Gastrocnemius medialis (tissue), 4 donors: ENCODE data around the gene TRAF3IP3. TPM values are rescaled to one million over a fixed set of nuclear protein-coding genes. Genes with fewer than 3 reads are reported as not detected.

ENCODE experiments used
- ATAC-seq, 2 donors: fragments of 150-250 bp; one replicate each; pipeline ENCODE4 v1.9.1; 2016
- DNase-seq, 2 donors: peaks; one replicate each; pipeline ENCODE4 v3.0.0-alpha.2; 2019
- H3K27ac ChIP-seq, 4 donors: fragments of 200-600 bp; sonication (generic); 1 replicate in 1 of 4; 2 replicates in 3 of 4; pipeline ENCODE4 v1.5.1; 2016 to 2018; ENCODE audit warnings: mild to moderate bottlenecking in 2 of 4, moderate library complexity in 1 of 4
- H3K27me3 ChIP-seq, 3 donors: fragments of 200-600 bp; sonication (generic) in 2 of 3; 1 replicate in 1 of 3; 2 replicates in 2 of 3; pipeline versions ENCODE4 v1.5.1 to v1.6.0; 2016 to 2019; ENCODE audit warnings: mild to moderate bottlenecking in 1 of 3, moderate library complexity in 1 of 3
- H3K36me3 ChIP-seq, 2 donors: fragments of 200-600 bp; sonication (generic) in 1 of 2; one replicate each; pipeline ENCODE4 v1.5.1; 2017 to 2018
- H3K4me1 ChIP-seq, 2 donors: fragments of 200-600 bp; sonication (generic) in 1 of 2; one replicate each; pipeline ENCODE4 v1.5.1; 2016 to 2017; ENCODE audit warnings: mild to moderate bottlenecking in 2 of 2
- H3K4me3 ChIP-seq, 4 donors: fragments of 200-600 bp; sonication (generic) in 3 of 4; 1 replicate in 1 of 4; 2 replicates in 3 of 4; pipeline ENCODE4 v1.5.1; 2016 to 2019; ENCODE audit warnings: mild to moderate bottlenecking in 2 of 4
- H3K9me3 ChIP-seq, 3 donors: fragments of 200-600 bp; sonication (generic) in 2 of 3; 1 replicate in 1 of 3; 2 replicates in 2 of 3; pipeline ENCODE4 v1.5.1; 2016 to 2019
- CTCF ChIP-seq, 5 experiments: fragments of 450-650 bp in 3 of 5; fragments of 200-600 bp in 2 of 5; sonication (generic) in 2 of 5; IDR thresholded peaks in 4 of 5; conservative IDR thresholded peaks in 1 of 5; 1 replicate in 4 of 5; 2 replicates in 1 of 5; pipeline ENCODE4 v1.5.1; 2016 to 2019; ENCODE audit warnings: antibody characterized with exemption in 5 of 5, mild to moderate bottlenecking in 3 of 5, moderate library complexity in 3 of 5
- POLR2A ChIP-seq, 2 donors: fragments of 450-650 bp; IDR thresholded peaks; one replicate each; pipeline ENCODE4 v1.6.1; 2017; ENCODE audit warnings: antibody characterized with exemption in 2 of 2, mild to moderate bottlenecking in 2 of 2, moderate library complexity in 2 of 2
- in situ Hi-C, 4 donors: fragments of 200-750 bp; cut with MboI; loops; one replicate each; pipeline versions ENCODE4 v1.15.0 to v1.8.0; 2017; ENCODE audit warnings: low sequenced_read_pairs in 4 of 4
- intact Hi-C: fragments of 100-400 bp; cut with DNase I; formaldehyde crosslinking; loops from one replicate; pipeline ENCODE4 v1.15.1; 2023; ENCODE audit warnings: low total_unique reads
- total RNA-seq, 4 donors: library from RNA; depleted of rRNA; stranded (reverse); fragments of >200 nt; gene quantifications; one replicate each; pipeline versions ENCODE4 v1.1.0 to v1.2.3, GENCODE V29; 2016

Gene TRAF3IP3
- total RNA-seq, 4 donors from 2014 or later = 0.16 to 1.5 (median 0.35) TPM; not detected in 1

GRCh38 chr1:209720326-209720725, 35.5 kb upstream of the TRAF3IP3 start:
- H3K27ac ChIP-seq = no peak overlapping the region

GRCh38 chr1:209720826-209721225, 35.0 kb upstream of the TRAF3IP3 start:
- no peak for TF ChIP-seq CTCF (IDR thresholded peaks at IDR 0.05 in 4 of 5, conservative IDR thresholded peaks at IDR 0.05 in 1 of 5)
- TF ChIP-seq POLR2A (IDR thresholded peaks at IDR 0.05) = no peak
- Histone ChIP-seq H3K27me3 (no peaks in the 10 kb centered on the region), H3K4me1 (no peaks in the 10 kb centered on the region), H3K36me3 (no peaks in the 10 kb centered on the region), H3K27ac (no peak overlapping the region), H3K4me3 (no peak overlapping the region), H3K9me3 (no peaks in the 10 kb centered on the region)
- intact Hi-C loops = no loop called here
- no peak for ATAC-seq
- DNase-seq = no peak
- in situ Hi-C loops = no loop called here

More at GRCh38 chr1:209720326-209720725, 35.5 kb upstream of the TRAF3IP3 start:
- Histone ChIP-seq H3K9me3 (no peaks in the 10 kb centered on the region), H3K27me3 (no peaks in the 10 kb centered on the region), H3K4me1 (no peaks in the 10 kb centered on the region), H3K4me3 (no peak overlapping the region), H3K36me3 (no peaks in the 10 kb centered on the region)
- intact Hi-C loops = no loop called here
- TF ChIP-seq CTCF (IDR thresholded peaks at IDR 0.05 in 4 of 5, conservative IDR thresholded peaks at IDR 0.05 in 1 of 5) = no peak
- TF ChIP-seq POLR2A (IDR thresholded peaks at IDR 0.05) = no peak
- DNase-seq (no peak), ATAC-seq (no peak)
- in situ Hi-C loops = no loop called here

DNA sequence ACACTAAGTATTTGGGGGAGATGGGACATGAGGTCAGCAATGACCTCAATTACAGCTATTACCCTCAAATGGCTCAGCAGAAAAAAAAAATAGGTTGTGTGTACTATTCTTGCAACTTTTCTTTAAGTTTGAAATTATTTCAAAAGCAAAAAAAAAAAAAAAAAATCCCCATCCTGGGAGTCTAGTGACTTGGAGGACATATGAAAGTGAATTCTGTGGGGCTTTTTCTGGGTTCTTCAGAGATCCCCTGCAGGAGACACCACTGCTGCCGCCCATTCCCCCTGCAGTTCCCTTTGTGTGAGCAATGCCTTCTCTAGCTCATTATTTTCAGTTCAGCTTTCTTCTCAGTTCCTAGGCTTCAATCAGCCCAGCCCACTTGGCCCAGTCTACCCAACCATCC, 34.5 kb upstream of the TRAF3IP3 start:
- in situ Hi-C loops = no loop called here
- H3K4me3 ChIP-seq = no peak overlapping the region
- no peak for ATAC-seq

GRCh38 chr1:209723265-209723664, 32.6 kb upstream of the TRAF3IP3 start:
- TF ChIP-seq CTCF (IDR thresholded peaks at IDR 0.05 in 4 of 5, conservative IDR thresholded peaks at IDR 0.05 in 1 of 5) (no peak), POLR2A (IDR thresholded peaks at IDR 0.05) (no peak)
- no peaks in the 10 kb centered on the region for H3K4me1 ChIP-seq
- no peaks in the 10 kb centered on the region for H3K36me3 ChIP-seq
- H3K4me3 ChIP-seq = no peak overlapping the region
- ATAC-seq (no peak), DNase-seq (no peak)
- no peaks in the 10 kb centered on the region for H3K27me3 ChIP-seq
- H3K9me3 ChIP-seq = no peaks in the 10 kb centered on the region
- no peak overlapping the region for H3K27ac ChIP-seq
- in situ Hi-C loops (no loop called here), intact Hi-C loops (no loop called here)

More for the DNA sequence above, 34.5 kb upstream of the TRAF3IP3 start:
- no peak for DNase-seq
- TF ChIP-seq CTCF (IDR thresholded peaks at IDR 0.05 in 4 of 5, conservative IDR thresholded peaks at IDR 0.05 in 1 of 5) = no peak
- TF ChIP-seq POLR2A (IDR thresholded peaks at IDR 0.05) = no peak
- Histone ChIP-seq H3K36me3 (no peaks in the 10 kb centered on the region), H3K4me1 (no peaks in the 10 kb centered on the region), H3K9me3 (no peaks in the 10 kb centered on the region), H3K27ac (no peak overlapping the region), H3K27me3 (no peaks in the 10 kb centered on the region)
- intact Hi-C loops = no loop called here
